ENCODE results near the gene NQO1.

- TF ChIP-seq, protein P1, sequence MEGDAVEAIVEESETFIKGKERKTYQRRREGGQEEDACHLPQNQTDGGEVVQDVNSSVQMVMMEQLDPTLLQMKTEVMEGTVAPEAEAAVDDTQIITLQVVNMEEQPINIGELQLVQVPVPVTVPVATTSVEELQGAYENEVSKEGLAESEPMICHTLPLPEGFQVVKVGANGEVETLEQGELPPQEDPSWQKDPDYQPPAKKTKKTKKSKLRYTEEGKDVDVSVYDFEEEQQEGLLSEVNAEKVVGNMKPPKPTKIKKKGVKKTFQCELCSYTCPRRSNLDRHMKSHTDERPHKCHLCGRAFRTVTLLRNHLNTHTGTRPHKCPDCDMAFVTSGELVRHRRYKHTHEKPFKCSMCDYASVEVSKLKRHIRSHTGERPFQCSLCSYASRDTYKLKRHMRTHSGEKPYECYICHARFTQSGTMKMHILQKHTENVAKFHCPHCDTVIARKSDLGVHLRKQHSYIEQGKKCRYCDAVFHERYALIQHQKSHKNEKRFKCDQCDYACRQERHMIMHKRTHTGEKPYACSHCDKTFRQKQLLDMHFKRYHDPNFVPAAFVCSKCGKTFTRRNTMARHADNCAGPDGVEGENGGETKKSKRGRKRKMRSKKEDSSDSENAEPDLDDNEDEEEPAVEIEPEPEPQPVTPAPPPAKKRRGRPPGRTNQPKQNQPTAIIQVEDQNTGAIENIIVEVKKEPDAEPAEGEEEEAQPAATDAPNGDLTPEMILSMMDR (IDR thresholded peaks at IDR 0.05; ENCODE audit: insufficient read depth, low read depth, low read length): no peak
- no peak for TF ChIP-seq EZH2 (IDR thresholded peaks at IDR 0.05; ENCODE audit: insufficient read depth, low read length)
These were observed at the start of gene NQO1 for GRCh38 chr16:69726313-69727060.

Data from astrocyte (in vitro differentiated cells and primary cell).